ENCODE data around the gene GALNT12.

DNA sequence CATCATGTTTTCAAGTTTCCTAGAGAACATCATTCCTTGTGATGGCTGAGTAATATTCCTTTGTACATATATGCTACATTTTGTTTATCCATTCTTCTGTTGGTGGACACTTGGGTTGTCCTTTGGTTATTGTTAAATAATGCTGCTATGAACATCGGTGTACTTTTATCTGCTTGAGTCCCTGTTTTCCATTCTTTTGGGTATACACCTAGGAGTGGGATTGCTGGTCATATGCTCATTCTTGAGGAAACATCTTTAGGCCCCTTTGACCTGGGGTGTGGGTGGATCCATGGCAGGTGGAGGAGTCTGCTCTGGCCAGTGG, 25.3 kb downstream of the GALNT12 start:
- TF ChIP-seq, protein P1, sequence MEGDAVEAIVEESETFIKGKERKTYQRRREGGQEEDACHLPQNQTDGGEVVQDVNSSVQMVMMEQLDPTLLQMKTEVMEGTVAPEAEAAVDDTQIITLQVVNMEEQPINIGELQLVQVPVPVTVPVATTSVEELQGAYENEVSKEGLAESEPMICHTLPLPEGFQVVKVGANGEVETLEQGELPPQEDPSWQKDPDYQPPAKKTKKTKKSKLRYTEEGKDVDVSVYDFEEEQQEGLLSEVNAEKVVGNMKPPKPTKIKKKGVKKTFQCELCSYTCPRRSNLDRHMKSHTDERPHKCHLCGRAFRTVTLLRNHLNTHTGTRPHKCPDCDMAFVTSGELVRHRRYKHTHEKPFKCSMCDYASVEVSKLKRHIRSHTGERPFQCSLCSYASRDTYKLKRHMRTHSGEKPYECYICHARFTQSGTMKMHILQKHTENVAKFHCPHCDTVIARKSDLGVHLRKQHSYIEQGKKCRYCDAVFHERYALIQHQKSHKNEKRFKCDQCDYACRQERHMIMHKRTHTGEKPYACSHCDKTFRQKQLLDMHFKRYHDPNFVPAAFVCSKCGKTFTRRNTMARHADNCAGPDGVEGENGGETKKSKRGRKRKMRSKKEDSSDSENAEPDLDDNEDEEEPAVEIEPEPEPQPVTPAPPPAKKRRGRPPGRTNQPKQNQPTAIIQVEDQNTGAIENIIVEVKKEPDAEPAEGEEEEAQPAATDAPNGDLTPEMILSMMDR (IDR thresholded peaks at IDR 0.05; ENCODE audit: insufficient read depth, low read depth, low read length): no peak
- no peak for TF ChIP-seq EZH2 (IDR thresholded peaks at IDR 0.05; ENCODE audit: insufficient read depth, low read length)
